Measurements from ENCODE around the gene PRR18.

The PRR18 gene

GRCh38 chr6:166305562-166306117 is 2.6 kb downstream of the PRR18 start:
- no peak for DNase-seq

GRCh38 chr6:166304106-166304505 is 4.1 kb downstream of the PRR18 start:
- DNase-seq, result no peak

DNA sequence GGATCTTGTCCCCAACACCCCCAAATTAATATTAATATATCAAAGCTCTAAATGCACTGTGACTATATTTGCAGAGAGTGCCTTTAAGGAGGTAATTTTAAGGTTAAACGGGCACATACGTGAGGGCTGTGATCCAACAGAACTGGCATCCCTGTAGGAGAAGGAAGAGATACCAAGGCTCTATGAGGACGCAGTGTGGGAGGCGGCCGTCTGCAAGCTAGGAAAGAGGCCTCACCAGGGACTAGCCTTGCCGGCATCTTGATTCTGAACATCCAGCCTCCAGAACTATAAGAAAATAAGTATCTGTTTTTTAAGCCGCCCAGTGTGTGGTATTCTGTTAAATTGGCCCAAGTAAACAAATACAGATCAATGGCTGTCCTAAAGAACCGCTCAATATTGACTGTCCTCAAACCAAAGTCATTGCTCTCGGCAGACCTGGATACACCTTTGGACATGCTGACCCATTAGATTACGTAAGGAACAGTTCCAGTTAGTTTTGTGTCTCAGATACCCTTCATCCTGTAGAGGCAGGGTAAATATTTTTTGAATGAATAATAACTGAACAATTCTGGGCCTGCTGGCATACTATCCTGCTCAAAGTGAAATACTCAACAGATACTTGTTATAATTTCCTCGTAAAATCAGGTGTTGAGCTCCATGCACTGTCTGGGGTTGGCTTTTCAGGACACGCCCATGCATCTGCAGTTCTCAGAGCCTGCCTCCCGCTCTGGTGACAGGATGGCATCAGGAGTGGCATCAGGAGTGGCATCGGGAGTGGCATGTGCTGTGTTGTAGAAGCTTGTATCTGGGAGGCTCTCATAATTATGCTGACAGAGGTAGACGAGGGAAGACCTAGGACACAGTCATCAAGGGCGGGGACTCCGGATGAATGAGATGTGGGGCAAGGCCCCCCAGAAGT is 6.3 kb downstream of the PRR18 start:
- no peak for DNase-seq

GRCh38 chr6:166300357-166300987 is 7.7 kb downstream of the PRR18 start:
- DNase-seq, result no peak

- DNase-seq, result no peak
These were observed 10.6 kb downstream of the PRR18 start for GRCh38 chr6:166297606-166298005.

GRCh38 chr6:166296035-166296883 is 11.9 kb downstream of the PRR18 start:
- DNase-seq, result no peak

- no peak for DNase-seq
These were observed 14.2 kb downstream of the PRR18 start for GRCh38 chr6:166293731-166294584.

DNA sequence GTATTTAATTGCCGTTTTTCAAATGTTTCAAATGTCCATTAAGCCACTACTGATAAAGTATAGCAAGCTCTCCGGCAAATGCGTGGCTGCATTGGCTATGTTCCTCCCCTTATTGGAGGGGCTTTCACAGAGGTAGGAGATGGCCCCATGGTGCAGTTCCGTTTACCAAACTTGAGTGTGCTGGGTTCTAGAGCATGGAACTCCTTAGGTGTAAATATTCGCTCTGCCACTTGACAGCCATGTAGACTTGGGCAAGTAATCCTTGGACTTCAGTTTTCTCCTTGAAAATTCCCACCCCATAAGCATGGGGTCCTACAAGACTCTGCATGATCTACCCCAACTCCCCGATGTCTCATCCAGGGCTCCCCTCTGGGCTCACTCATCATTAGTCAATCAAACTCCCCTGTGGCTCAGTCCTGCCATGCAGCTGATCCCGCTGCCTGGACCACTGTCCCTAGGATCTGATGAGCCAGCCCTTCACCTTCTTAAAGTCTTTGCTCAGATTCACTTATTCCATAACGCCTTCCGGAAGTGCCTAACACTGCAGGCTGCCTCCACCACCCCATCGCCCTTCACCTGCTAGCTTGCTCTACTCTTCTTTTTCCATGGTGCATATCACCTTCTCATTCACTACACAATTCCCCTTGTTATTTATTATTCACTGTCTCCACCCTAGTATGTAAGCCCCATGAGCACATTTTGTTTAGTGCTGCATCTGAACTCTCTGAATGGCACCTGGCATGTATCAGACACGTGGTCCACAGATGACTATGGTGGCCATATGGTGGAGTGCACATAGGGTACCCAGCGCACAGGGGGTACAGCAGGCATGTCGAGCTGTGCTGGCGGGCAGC is 18.8 kb downstream of the PRR18 start:
- no peak for DNase-seq

- DNase-seq, result no peak
These were observed 21.3 kb downstream of the PRR18 start for GRCh38 chr6:166286839-166287271.

DNA sequence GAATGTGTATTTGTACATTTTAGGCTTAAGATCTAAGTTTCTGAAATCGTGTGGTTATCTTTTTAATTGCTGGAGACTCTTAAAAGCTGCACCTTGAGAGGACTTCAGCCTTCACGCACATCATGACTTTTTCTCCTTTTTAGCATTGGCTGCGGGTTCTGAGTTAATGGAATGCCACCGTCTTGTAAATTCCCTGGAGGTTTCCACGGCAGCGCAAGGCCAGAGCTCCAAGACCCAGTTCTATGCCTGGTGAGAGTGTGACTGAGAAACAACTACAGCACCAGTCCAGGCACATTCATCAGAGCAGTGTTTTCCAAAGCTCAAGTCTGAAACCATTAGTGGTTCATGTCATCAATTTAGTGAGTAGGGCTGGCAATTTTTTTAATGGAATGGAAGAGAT is 23.0 kb downstream of the PRR18 start:
- DNase-seq, result no peak

GRCh38 chr6:166284640-166285039 is 23.6 kb downstream of the PRR18 start:
- no peak for DNase-seq

- no peak for DNase-seq
These were observed 25.7 kb downstream of the PRR18 start for GRCh38 chr6:166282394-166283032.

DNA sequence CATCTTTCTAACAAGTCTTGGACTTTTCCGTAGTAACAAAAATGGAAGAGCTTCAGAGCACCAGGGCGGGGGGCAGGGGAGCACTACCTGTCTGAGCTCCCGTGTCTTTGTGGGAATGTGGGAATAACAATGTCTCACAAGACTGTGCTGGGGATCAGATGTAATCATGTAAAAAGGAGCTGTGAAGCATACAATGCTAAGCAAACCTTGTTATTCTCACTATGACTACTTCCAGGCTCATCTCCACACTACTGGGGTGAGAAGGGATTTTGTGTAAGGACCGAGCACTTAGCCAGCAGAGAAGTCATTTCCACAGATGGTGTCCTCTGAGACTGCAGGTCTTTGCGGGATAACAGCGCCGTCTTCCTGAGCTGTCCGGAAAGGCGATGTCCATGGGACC is 27.1 kb downstream of the PRR18 start:
- no peak for DNase-seq

DNA sequence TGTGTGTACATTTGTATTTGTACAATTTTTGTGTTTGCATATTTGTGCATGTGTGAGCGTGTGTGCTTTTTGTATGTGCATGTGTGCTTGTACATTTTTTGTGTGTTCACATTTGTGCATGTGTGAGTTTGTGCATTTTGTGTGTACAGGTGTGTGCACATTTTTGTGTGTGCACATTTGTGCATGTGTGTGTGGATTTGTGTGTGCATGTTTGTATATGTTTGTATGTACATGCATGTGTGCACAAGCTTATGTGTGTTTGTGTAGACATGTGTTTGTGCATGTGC is 28.9 kb downstream of the PRR18 start:
- no peak for DNase-seq

GRCh38 chr6:166278579-166279392 is 29.4 kb downstream of the PRR18 start:
- no peak for DNase-seq

DNA sequence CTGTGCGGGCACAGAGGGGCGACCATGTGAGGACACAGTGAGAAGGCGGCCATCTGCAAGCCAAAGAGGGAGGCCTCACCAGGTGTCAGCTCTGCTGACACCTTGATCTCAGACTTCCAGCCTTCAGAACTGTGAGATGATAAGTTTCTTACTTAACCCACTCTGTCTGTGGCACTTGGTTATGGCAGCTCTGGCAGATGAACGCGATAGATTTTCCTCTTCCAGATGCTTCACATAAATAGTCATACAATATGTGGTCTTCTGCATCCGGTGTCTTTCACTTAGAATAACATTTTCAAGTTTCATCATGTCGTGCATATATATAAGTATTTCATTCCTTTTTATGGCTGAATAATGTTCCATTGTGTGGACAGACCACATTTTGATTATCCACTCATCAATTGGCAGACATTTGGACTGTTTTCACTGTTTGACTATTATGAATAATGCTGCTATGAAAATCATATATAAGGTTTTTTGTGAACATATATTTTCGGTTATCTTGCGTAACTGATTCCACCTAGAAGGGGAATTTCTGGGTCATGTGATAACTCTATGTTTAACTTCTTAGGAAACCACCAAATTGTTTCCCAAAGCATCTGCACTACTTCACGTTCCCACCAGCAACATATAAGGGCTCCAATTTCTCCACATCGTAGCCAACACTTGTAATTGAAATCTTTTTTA is 30.2 kb downstream of the PRR18 start:
- no peak for DNase-seq

DNA sequence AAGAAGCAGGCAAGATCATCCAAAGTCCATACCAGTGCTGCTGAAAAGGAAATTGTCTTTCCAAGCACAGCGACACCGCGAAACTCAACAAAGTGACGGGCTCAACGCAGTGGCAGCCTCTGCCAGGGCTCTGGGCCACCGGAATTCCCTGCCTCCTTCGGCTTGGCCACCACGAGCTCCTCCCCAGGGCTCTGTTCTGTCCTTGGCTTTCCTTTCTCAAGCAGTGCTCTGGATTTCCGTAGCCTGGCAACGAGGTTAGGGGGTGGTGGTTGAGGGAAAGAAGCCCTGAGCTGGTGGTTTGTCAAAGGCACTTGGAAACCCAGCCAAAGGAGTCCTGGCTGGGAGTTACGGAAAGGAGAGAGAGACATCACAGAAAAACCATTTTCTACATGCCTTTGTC is 31.2 kb downstream of the PRR18 start:
- no peak for DNase-seq

DNA sequence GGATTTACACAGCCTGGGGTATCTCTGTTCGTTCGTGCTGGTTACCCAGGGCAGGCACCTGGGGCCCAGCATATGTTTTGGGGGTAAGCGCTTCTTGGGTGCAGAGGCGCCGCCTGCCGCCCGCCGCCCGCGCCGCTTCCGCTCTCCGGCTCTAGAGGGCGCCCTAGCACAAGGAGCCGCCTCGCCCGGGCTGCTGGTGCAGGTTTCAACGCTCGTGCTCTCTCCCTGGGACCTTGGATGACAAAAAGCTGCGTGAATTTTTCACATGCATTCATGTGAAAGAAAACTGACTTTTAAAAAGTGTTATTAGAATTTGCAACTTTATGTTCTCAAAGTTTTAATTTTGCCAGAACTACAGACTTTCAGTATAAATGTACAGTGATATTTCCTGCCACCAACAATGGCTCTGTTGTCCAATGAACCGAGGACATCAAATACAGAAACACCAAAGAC is 32.5 kb downstream of the PRR18 start:
- DNase-seq, result peak in 1 of 2 experiments; percentile 2

GRCh38 chr6:166274739-166275370 is 33.3 kb downstream of the PRR18 start:
- DNase-seq, result no peak

Data from NCI-H446 (cell line).